Coronary artery (tissue), 2 donors: ENCODE measurements around the gene FAM174B.

Source experiments
- DNase-seq: peaks from one replicate; pipeline ENCODE4 v3.0.0-alpha.2; 2017; ENCODE audit warnings: low spot score
- H3K27ac ChIP-seq, 2 donors: fragments of 200-600 bp; sonication (generic); one replicate each; pipeline ENCODE4 v1.5.1; 2016 to 2019
- H3K4me3 ChIP-seq: fragments of 200-600 bp; sonication (generic); 2 replicates; pipeline ENCODE4 v1.5.1; 2016; ENCODE audit warnings: mild to moderate bottlenecking, moderate library complexity
- CTCF ChIP-seq: fragments of 200-600 bp; sonication (generic); IDR thresholded peaks from one replicate; pipeline ENCODE4 v1.5.1; 2019; ENCODE audit warnings: antibody characterized with exemption

Gene FAM174B

DNA sequence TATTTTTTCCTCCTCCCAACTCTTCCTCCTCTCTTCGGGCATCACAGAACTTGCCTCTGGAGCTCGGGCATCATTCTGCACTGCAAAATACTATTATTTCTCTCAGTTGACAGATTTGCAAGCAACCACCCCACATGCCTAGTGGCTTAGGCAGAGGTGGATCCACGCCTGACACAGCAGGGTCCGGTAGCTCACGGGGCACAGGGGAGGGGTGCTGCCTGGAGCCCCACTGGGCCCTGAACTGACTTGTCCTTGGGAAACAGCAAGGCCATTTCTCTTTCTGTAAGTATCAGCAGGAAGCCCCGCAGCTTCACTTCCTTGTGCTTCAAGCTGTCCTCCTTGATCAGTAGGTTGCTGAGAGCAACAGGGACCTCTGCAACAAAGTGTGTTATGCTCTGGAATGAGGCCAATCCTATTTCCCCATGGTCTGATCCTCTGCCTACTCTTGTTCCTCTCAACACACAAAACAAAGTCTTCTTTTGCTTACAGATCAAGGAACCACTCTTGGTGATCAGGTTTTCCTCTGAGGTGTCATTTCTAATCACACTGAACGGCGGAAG lies 69.1 kb downstream of the FAM174B start:
- Histone ChIP-seq H3K27ac (no peak overlapping the region), H3K4me3 (no peak overlapping the region)
- no peak for DNase-seq
- no peak for TF ChIP-seq CTCF

- H3K27ac ChIP-seq, result no peak overlapping the region
- H3K4me3 ChIP-seq, result no peak overlapping the region
- no peak for TF ChIP-seq CTCF
- no peak for DNase-seq
These were observed 71.5 kb downstream of the FAM174B start for GRCh38 chr15:92584105-92584504.

DNA sequence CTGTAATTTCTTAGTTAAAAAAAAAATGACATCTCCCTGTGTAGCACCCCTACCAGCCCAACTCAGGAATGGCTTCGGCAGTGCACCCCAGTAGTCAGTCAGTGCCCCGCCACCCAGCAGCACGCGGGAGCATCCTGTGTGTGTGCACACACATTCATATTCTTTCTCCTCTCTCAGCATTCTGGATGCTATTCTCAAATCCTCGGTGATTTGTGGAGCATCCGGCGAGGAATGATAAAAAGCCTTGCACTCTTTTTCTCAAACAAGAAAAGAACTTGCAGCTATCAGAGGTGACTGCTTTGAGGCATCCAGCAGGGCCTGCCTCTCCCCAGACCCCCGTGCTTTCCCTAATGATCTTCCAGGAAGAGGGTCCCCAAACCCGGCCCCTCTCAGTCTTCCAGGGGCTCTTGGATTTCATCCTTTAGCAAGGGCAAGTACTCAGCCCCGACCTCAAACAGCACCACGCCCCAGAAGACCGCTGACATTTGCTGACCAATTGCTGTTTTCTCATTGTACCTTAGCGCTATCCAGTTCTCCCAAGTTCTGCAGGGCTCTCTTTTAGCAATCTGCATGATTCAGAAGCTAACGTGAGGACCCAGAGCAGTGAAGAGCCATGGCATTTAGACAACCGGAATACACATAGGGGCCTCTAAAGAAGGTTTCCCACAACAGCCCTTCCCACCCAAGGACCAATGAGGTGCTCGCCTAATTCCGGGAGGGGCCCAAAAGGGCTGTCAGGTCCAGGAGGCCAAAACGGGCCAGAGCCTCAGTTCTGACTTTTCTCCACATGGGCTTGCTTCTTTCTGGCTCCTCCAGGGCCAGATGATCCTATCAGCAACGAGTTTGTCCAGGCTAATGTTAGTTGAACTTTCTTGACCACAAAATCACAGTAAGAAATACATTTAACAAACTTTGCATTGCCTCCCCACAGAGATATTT lies 72.2 kb downstream of the FAM174B start:
- Histone ChIP-seq H3K4me3 (no peak overlapping the region), H3K27ac (no peak overlapping the region)
- no peak for TF ChIP-seq CTCF
- DNase-seq, result peak; percentile 31

DNA sequence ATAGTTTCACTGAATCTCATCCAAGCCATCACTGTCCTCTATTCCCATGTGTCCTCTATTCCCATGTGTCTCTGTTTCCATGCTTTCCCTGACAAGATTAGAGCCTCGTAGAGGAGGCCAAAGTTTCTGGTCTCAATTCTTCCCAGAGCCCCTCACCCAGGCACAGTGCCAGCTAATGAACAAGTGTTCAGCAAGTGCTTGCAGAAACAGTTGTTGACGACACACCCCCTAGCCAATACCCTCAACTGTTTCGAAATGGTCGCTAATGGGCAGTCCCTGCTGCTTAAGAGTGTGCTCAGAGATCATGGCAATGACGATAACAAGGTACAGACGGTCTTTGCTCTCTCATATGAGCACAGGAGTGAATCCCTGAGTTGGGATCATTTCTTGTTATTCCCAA lies 73.4 kb downstream of the FAM174B start:
- TF ChIP-seq CTCF, result no peak
- H3K4me3 ChIP-seq, result no peak overlapping the region
- DNase-seq, result peak; percentile 28
- H3K27ac ChIP-seq, result no peak overlapping the region

DNA sequence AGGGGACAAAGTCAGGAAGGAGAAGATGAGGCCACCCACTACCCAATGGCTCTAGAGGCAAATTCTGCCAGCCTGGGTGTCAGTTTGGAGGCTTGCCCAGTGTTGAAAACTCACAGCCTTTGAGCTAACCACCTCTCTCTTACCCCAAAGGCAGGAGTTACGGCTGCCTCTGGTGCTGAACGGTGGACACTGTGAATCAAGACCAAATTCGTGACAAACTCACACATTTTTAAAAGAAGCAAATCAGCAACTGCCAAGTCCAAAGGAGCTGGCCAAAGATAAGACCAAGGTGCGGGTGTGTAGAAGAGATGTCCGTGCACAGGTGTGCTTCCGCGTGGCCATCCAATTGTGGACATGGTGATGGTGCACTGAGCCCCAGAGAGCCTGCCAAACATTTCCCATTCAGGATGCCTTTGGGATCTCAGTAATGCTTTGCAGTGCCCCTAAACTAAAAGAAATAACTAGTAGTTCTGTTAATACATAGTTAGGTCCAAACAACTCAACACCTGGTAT lies 74.6 kb downstream of the FAM174B start:
- Histone ChIP-seq H3K27ac (no peak overlapping the region), H3K4me3 (no peak overlapping the region)
- peak; percentile 52 for DNase-seq
- no peak for TF ChIP-seq CTCF

DNA sequence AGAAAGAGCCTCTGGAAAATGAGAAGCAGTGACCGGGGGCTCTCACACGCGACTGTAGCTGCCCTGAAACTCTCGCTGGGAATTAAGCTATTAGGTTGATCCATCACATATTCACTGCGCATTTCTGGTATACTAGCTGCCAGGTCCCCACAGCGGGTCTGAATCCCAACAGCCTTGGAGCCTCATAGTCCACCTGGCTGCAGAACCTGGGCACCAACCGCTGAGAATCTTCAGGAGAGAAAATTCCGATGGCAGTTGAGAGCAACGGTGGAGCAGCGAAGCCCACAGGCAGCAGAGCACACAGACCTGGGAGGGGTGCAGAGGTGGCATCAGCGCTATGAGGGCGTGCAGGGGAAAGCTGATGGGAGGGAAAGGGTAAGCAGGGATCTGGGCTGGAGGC lies 75.1 kb downstream of the FAM174B start:
- DNase-seq, result peak; percentile 64
- TF ChIP-seq CTCF, result no peak

More for the DNA sequence above, 75.1 kb downstream of the FAM174B start:
- no peak overlapping the region for H3K4me3 ChIP-seq
- H3K27ac ChIP-seq, result no peak overlapping the region
